ENCODE data around the gene IGSF9. TPM values are rescaled to one million over a fixed set of nuclear protein-coding genes. Genes with fewer than 3 reads are reported as not detected.

The IGSF9 gene
- total and polyA plus RNA-seq, 2 of the 4 experiments (the other 2 are of a cell fraction), result 0.05 TPM; not detected in 1

DNA sequence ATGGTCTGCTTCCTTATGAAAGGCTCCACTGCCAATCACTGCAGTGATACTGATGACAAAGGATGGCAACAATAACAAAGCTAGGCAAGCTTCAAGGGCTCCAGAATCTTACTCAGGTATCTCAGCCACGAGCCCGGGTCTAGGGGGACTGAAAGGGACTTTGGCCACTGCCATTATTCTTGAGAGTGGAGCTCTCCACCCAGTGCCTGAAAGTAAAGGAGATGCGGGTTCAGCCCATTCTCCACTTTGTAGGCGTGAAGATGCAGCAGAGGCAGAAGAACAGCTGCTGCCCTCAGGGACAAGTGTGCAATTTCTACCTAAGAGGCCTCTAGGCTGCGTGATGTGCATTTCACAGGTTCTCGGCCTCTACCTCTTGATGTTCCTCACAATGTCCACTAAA lies 40.1 kb upstream of the IGSF9 start:
- no peak overlapping the region for H3K9ac ChIP-seq (ENCODE audit: low read depth, low read length)
- in situ Hi-C loops (cut with MboI; ENCODE audit: low sequenced_read_pairs), result no loop called here
- WGBS, 2 experiments (ENCODE audit: extremely low coverage in 2 of 2, insufficient read length in 1 of 2), result 75% methylated on average over 2 of the region's 6 CpGs; no CpG with 5 or more reads in 1 of the 2 experiments

More for the DNA sequence above, 40.1 kb upstream of the IGSF9 start:
- Histone ChIP-seq H4K91ac (ENCODE audit: insufficient read depth, low read depth, low read length) (no peak overlapping the region), H4K5ac (ENCODE audit: low read depth, low read length) (no peak overlapping the region), H3K27me3 (ENCODE audit: control insufficient read depth, insufficient read depth, low read length) (peaks cover 22% of the 10 kb centered on the region), H4K8ac (ENCODE audit: low read depth in 2 of 2, low read length in 2 of 2) (no peak overlapping the region), H3K18ac (ENCODE audit: low read depth, low read length) (no peak overlapping the region), H2AK5ac (ENCODE audit: low read depth, low read length) (no peak overlapping the region), H3K4me2 (ENCODE audit: low read depth, low read length) (no peak overlapping the region), H3K36me3 (ENCODE audit: control insufficient read depth, insufficient read depth, low read length) (no peaks in the 10 kb centered on the region; the same call in 1 of the 2 replicates), H2BK20ac (ENCODE audit: low read depth, low read length) (no peak overlapping the region), H2AFZ (replicated peaks; ENCODE audit: low read length, poor library complexity) (no peak overlapping the region), H2BK15ac (ENCODE audit: low read depth, low read length) (no peak overlapping the region), H2AK9ac (replicated peaks; ENCODE audit: low read depth, low read length, poor library complexity) (no peak overlapping the region), H3K9me1 (ENCODE audit: insufficient read depth, low read length) (no peaks in the 10 kb centered on the region), H3K4me3 (ENCODE audit: insufficient read depth, low read depth, low read length) (no peak overlapping the region), H3K9me3 (ENCODE audit: control insufficient read depth, insufficient read depth, low read length) (no peaks in the 10 kb centered on the region), H3K79me1 (ENCODE audit: low read depth in 1 of 2, low read length in 2 of 2) (no peaks in the 10 kb centered on the region), H3K23ac (ENCODE audit: low read depth, low read length) (no peak overlapping the region), H3K27ac (ENCODE audit: insufficient read depth, low read length) (no peak overlapping the region), H3K56ac (ENCODE audit: extremely low read depth, insufficient read depth, low read length) (no peak overlapping the region), H3K4ac (ENCODE audit: low read depth, low read length) (no peak overlapping the region), H3K14ac (replicated peaks; ENCODE audit: low read depth, low read length) (no peak overlapping the region), H3K4me1 (ENCODE audit: control insufficient read depth, insufficient read depth, low read length) (no peaks in the 10 kb centered on the region), H4K20me1 (ENCODE audit: insufficient read depth, low read length) (no peaks in the 10 kb centered on the region), H2BK5ac (ENCODE audit: low read depth, low read length, poor library complexity, severe bottlenecking) (no peak overlapping the region), H2BK120ac (ENCODE audit: low read depth, low read length) (no peak overlapping the region)
- CTCF ChIA-PET, result no interaction called here
- POLR2A ChIA-PET (ENCODE audit: unreplicated experiment), result no interaction called here
- no peak for DNase-seq
- no peak for TF ChIP-seq MAZ (IDR thresholded peaks at IDR 0.05; ENCODE audit: borderline replicate concordance, low read depth, low read length)
- TF ChIP-seq MAFK (IDR thresholded peaks at IDR 0.05; ENCODE audit: low read depth, low read length), result no peak
- no TSS peak for BruUV-seq (replicated peaks)
- ATAC-seq (ENCODE audit: low read depth), result no peak
- dilution Hi-C loops (cut with HindIII; ENCODE audit: low sequenced_read_pairs, unreplicated experiment) (no loop called here), intact Hi-C loops (cut with micrococcal nuclease) (no loop called here)

Measured in IMR-90 (cell line).